Peyer's patch (tissue), 4 donors: ENCODE measurements around the gene RNF157.

ENCODE experiments used
- CTCF ChIP-seq, 6 experiments: fragments of 450-650 bp in 4 of 6; fragments of 200-600 bp in 2 of 6; sonication (generic) in 1 of 6; IDR thresholded peaks; one replicate each; pipeline ENCODE4 v1.5.1; 2017 to 2019; ENCODE audit warnings: antibody characterized with exemption in 6 of 6, mild to moderate bottlenecking in 3 of 6, moderate library complexity in 1 of 6
- POLR2A ChIP-seq, 2 donors: fragments of 450-650 bp; IDR thresholded peaks; one replicate each; pipeline ENCODE4 v1.5.1; 2017; ENCODE audit warnings: antibody characterized with exemption in 2 of 2, mild to moderate bottlenecking in 2 of 2, moderate library complexity in 2 of 2

GRCh38 chr17:76248013-76248782 is 7.9 kb upstream of the RNF157 start:
- TF ChIP-seq CTCF (IDR thresholded peaks at IDR 0.05) (peak in 3 of 6 experiments; percentile 18 to 22 (median 19)), POLR2A (IDR thresholded peaks at IDR 0.05) (no peak)
